CD14-positive monocyte (primary cell): ENCODE data around the gene TAPT1. TPM values are rescaled to one million over a fixed set of nuclear protein-coding genes. Genes with fewer than 3 reads are reported as not detected.

ENCODE experiments used
- DNase-seq, 3 donors: peaks; one replicate each; pipeline ENCODE4 v3.0.0-alpha.2; 2011 to 2022
- H2AFZ ChIP-seq: 2 replicates; pipeline ENCODE4 v1.6.0; 2012; ENCODE audit warnings: mild to moderate bottlenecking, low read depth, low read length, inconsistent platforms; ENCODE audit not compliant: insufficient read depth, poor library complexity, severe bottlenecking
- H3K27ac ChIP-seq, 2 donors: 1 replicate in 1 of 2; 2 replicates in 1 of 2; pipeline ENCODE4 v1.5.1; 2012 to 2013; ENCODE audit warnings: low read length in 2 of 2, control low read depth in 1 of 2, inconsistent platforms in 1 of 2, low read depth in 1 of 2, mild to moderate bottlenecking in 1 of 2
- H3K27me3 ChIP-seq, 2 donors: one replicate each; pipeline versions ENCODE4 v1.6.0 to v1.6.1; 2011 to 2013; ENCODE audit warnings: low read length in 2 of 2; ENCODE audit not compliant: control insufficient read depth in 2 of 2, insufficient read depth in 2 of 2
- H3K36me3 ChIP-seq, 2 donors: replicated peaks in 1 of 2; 1 replicate in 1 of 2; 2 replicates in 1 of 2; pipeline versions ENCODE4 v1.5.1 to v1.6.1; 2012 to 2013; ENCODE audit warnings: low read length in 2 of 2, control low read depth in 1 of 2, inconsistent platforms in 1 of 2, mild to moderate bottlenecking in 1 of 2; ENCODE audit not compliant: insufficient read depth in 2 of 2, control insufficient read depth in 1 of 2
- H3K4me1 ChIP-seq, 2 donors: 1 replicate in 1 of 2; 2 replicates in 1 of 2; pipeline versions ENCODE4 v1.5.1 to v1.6.1; 2012 to 2013; ENCODE audit warnings: low read length in 2 of 2, control low read depth in 1 of 2, inconsistent platforms in 1 of 2, mild to moderate bottlenecking in 1 of 2, moderate library complexity in 1 of 2; ENCODE audit not compliant: insufficient read depth in 2 of 2, control insufficient read depth in 1 of 2
- H3K4me2 ChIP-seq: replicated peaks from 2 replicates; pipeline ENCODE3; 2012; ENCODE audit warnings: low read length, moderate library complexity, mild to moderate bottlenecking; ENCODE audit not compliant: poor library complexity, severe bottlenecking; ENCODE audit errors: extremely low read depth
- H3K4me3 ChIP-seq, 3 experiments: fragments of 200-600 bp in 1 of 3; sonication (generic) in 1 of 3; replicated peaks in 1 of 3; 1 replicate in 2 of 3; 2 replicates in 1 of 3; pipeline ENCODE4 v1.5.1; 2011 to 2013; ENCODE audit warnings: low read length in 3 of 3, mild to moderate bottlenecking in 3 of 3, control low read depth in 2 of 3, low read depth in 2 of 3, inconsistent platforms in 1 of 3, moderate library complexity in 1 of 3
- H3K79me2 ChIP-seq: 2 replicates; pipeline ENCODE4 v1.6.0; 2012; ENCODE audit warnings: mild to moderate bottlenecking, control low read depth, inconsistent platforms, low read length, moderate library complexity; ENCODE audit not compliant: insufficient read depth
- H3K9ac ChIP-seq: 2 replicates; pipeline ENCODE4 v1.6.0; 2017; ENCODE audit warnings: low read length, mild to moderate bottlenecking; ENCODE audit not compliant: insufficient read depth, poor library complexity, severe bottlenecking
- H3K9me3 ChIP-seq, 2 donors: replicated peaks in 1 of 2; 1 replicate in 1 of 2; 2 replicates in 1 of 2; pipeline versions ENCODE4 v1.5.1 to v1.6.1; 2012 to 2013; ENCODE audit warnings: low read length in 2 of 2, control low read depth in 1 of 2; ENCODE audit not compliant: control insufficient read depth in 1 of 2, insufficient read depth in 1 of 2
- H4K20me1 ChIP-seq: 2 replicates; pipeline ENCODE4 v1.6.0; 2012; ENCODE audit warnings: mild to moderate bottlenecking, low read length, control low read depth, moderate library complexity; ENCODE audit not compliant: insufficient read depth
- H3K27ac Mint-ChIP-seq, 7 donors: one replicate each; pipeline ENCODE4 v1.8.0; 2020; ENCODE audit warnings: mild to moderate bottlenecking in 7 of 7, mixed read lengths in 7 of 7, moderate library complexity in 6 of 7, inconsistent platforms in 2 of 7
- H3K27me3 Mint-ChIP-seq, 3 donors: one replicate each; pipeline ENCODE4 v1.8.0; 2021 to 2022; ENCODE audit warnings: low read depth in 3 of 3, mild to moderate bottlenecking in 3 of 3, mixed read lengths in 3 of 3, moderate library complexity in 3 of 3, inconsistent platforms in 1 of 3
- H3K36me3 Mint-ChIP-seq, 2 donors: one replicate each; pipeline ENCODE4 v1.8.0; 2020; ENCODE audit warnings: mixed read lengths in 2 of 2, inconsistent platforms in 1 of 2, mild to moderate bottlenecking in 1 of 2
- H3K4me1 Mint-ChIP-seq: one replicate; pipeline ENCODE4 v1.8.0; 2020; ENCODE audit warnings: mild to moderate bottlenecking, mixed read lengths
- H3K4me3 Mint-ChIP-seq, 2 donors: one replicate each; pipeline ENCODE4 v1.8.0; 2020; ENCODE audit warnings: mild to moderate bottlenecking in 2 of 2, mixed read lengths in 2 of 2, moderate library complexity in 1 of 2
- H3K9me3 Mint-ChIP-seq, 7 donors: one replicate each; pipeline ENCODE4 v1.8.0; 2020 to 2022; ENCODE audit warnings: mixed read lengths in 7 of 7, mild to moderate bottlenecking in 6 of 7, moderate library complexity in 6 of 7, inconsistent platforms in 2 of 7
- CTCF ChIP-seq: fragments of 200-600 bp; IDR thresholded peaks from one replicate; pipeline ENCODE4 v1.8.0; 2022; ENCODE audit warnings: antibody characterized with exemption, mild to moderate bottlenecking
- WGBS: methylation state at CpG from one replicate; pipeline ENCODE4 v1.1.5; 2013; ENCODE audit warnings: missing lambda C conversion rate; ENCODE audit not compliant: insufficient coverage; 5-methylcytosine and 5-hydroxymethylcytosine counted together
- intact Hi-C, 2 donors: fragments of 100-400 bp; cut with micrococcal nuclease; formaldehyde crosslinking; loops; one replicate each; pipeline versions ENCODE4 v1.15.0 to v1.15.1; 2023
- polyA plus RNA-seq, 3 donors: library from polyadenylated mRNA; depleted of rRNA in 1 of 3; unstranded in 2 of 3; stranded (reverse) in 1 of 3; fragments of 300-500 nt in 2 of 3; fragments of >200 nt in 1 of 3; fragmentation: Illumina TruSeq in 2 of 3; gene quantifications; 1 replicate in 2 of 3; 2 replicates in 1 of 3; pipeline ENCODE4 v1.2.3, GENCODE V29; 2012 to 2021

TAPT1 gene
- polyA plus RNA-seq, 3 donors = 15.2 to 18.4 (median 16.0) TPM

- H4K20me1 ChIP-seq = no peaks in the 10 kb centered on the region
- no peaks in the 10 kb centered on the region for H3K4me1 ChIP-seq
- H3K27me3 ChIP-seq = no peaks in the 10 kb centered on the region
- no peak for DNase-seq
- no peak overlapping the region for H3K27ac ChIP-seq
- no peaks in the 10 kb centered on the region for H3K79me2 ChIP-seq
- H3K9me3 Mint-ChIP-seq = peaks cover 0 to 10% (median 6%) of the 10 kb centered on the region in 7 donors
- intact Hi-C loops = loop anchor here (5.0 to 10.0 kb wide), 2 partner anchors 55 to 63 kb away; no protein-coding TSS in a partner anchor
- peaks cover 0 to 6% of the 10 kb centered on the region in 2 donors for H3K9me3 ChIP-seq
- TF ChIP-seq CTCF = no peak
- no CpG with 5 or more reads among the region's 4 CpGs for WGBS
- no peak overlapping the region for H3K4me3 ChIP-seq
- no peak overlapping the region for H3K4me2 ChIP-seq
- no peaks in the 10 kb centered on the region for H3K27me3 Mint-ChIP-seq
- no peak overlapping the region for H3K27ac Mint-ChIP-seq
- no peak overlapping the region for H3K4me3 Mint-ChIP-seq
- no peak overlapping the region for H3K9ac ChIP-seq
- H3K4me1 Mint-ChIP-seq = peaks cover 8% of the 10 kb centered on the region
- H2AFZ ChIP-seq = no peak overlapping the region
- peaks cover 0 to 6% of the 10 kb centered on the region in 2 donors for H3K36me3 ChIP-seq
- H3K36me3 Mint-ChIP-seq = peaks cover 8 to 17% of the 10 kb centered on the region in 2 donors
These were observed 33.6 kb upstream of the TAPT1 start for GRCh38 chr4:16259889-16260246.

DNA sequence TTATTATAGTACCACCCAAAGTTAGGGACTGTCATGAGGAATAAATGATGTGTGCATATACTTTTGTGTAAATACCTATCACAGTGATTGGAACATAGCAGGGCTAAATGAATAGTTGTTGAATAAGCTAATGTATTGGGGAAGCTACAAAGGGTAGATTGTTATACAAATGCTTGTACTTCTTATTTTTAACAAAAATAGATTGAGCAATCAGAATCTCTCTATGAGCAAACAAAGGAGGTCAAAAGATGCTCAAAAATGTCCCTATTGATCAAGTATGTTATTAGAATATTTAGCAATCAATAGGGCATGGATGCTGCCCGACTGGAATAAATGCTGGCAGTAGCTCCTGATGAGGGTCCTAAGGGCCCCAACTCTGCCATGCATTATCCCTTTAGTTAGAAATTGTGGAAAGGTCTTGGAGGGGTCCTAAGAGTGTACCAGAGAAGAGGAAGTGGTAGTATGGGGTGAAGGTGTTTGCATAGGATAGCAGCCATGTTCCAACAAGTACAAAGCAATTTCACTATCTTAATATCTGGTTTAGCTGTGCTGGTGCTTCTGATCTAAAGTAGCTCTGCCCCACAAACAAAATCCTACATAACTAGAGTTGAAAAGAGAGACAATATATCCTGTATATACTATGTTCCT, 33.1 kb upstream of the TAPT1 start:
- Mint-ChIP-seq H3K9me3 (peaks cover 0 to 10% (median 6%) of the 10 kb centered on the region in 7 donors), H3K4me1 (peaks cover 8% of the 10 kb centered on the region), H3K27me3 (no peaks in the 10 kb centered on the region), H3K27ac (no peak overlapping the region), H3K36me3 (peaks cover 8 to 21% of the 10 kb centered on the region in 2 donors), H3K4me3 (no peak overlapping the region)
- Histone ChIP-seq H2AFZ (no peak overlapping the region), H3K79me2 (no peaks in the 10 kb centered on the region), H3K27me3 (no peaks in the 10 kb centered on the region), H3K9me3 (peaks cover 0 to 6% of the 10 kb centered on the region in 2 donors), H3K4me2 (no peak overlapping the region), H3K36me3 (peaks cover 0 to 6% of the 10 kb centered on the region in 2 donors), H3K4me1 (no peaks in the 10 kb centered on the region), H3K27ac (no peak overlapping the region), H3K4me3 (no peak overlapping the region), H3K9ac (no peak overlapping the region), H4K20me1 (no peaks in the 10 kb centered on the region)
- WGBS = 100% methylated on average over 1 of the region's 1 CpG
- intact Hi-C loops = loop anchor here in 1 of 2 donors (10.0 kb wide), 1 partner anchor 55 kb away; no protein-coding TSS in a partner anchor
- DNase-seq = no peak
- no peak for TF ChIP-seq CTCF
